DMS 273 (cell line): ENCODE results near the gene PAQR4.
A peak's percentile ranks its signal among the peaks of the same experiment; 100 is the strongest.
"Not testable (repeated sequence)": the region's sequence is repeated elsewhere in the genome, so short reads cannot be mapped to it uniquely, and the experiment has no call there.

Experiments used
- DNase-seq: peaks from one replicate; lab custom pipeline; 2025; ENCODE audit not compliant: unreplicated experiment; lab: John Stamatoyannopoulos, UW

PAQR4 gene

GRCh38 chr16:2942045-2942444, 27.1 kb upstream of the PAQR4 start:
- DNase-seq = no peak

GRCh38 chr16:2943716-2944115, 25.4 kb upstream of the PAQR4 start:
- not testable (repeated sequence) for DNase-seq

GRCh38 chr16:2946649-2947048, 22.5 kb upstream of the PAQR4 start:
- DNase-seq = no peak

GRCh38 chr16:2948807-2949704, 20.1 kb upstream of the PAQR4 start:
- no peak for DNase-seq

- DNase-seq = no peak
Observed at GRCh38 chr16:2949705-2950352, 19.3 kb upstream of the PAQR4 start.

GRCh38 chr16:2950353-2950724, 18.8 kb upstream of the PAQR4 start:
- DNase-seq = no peak

- no peak for DNase-seq
Observed at GRCh38 chr16:2950773-2951172, 18.4 kb upstream of the PAQR4 start.

- DNase-seq = no peak
Observed at GRCh38 chr16:2952679-2953078, 16.5 kb upstream of the PAQR4 start.

- peak; percentile 76 for DNase-seq
Observed at GRCh38 chr16:2953706-2954627, 15.2 kb upstream of the PAQR4 start.

- DNase-seq = no peak
Observed at GRCh38 chr16:2954656-2955381, 14.3 kb upstream of the PAQR4 start.

- DNase-seq = no peak
Observed at GRCh38 chr16:2955438-2955778, 13.7 kb upstream of the PAQR4 start.

GRCh38 chr16:2955779-2956578, 13.2 kb upstream of the PAQR4 start:
- no peak for DNase-seq

- no peak for DNase-seq
Observed at GRCh38 chr16:2956579-2956956, 12.6 kb upstream of the PAQR4 start.

GRCh38 chr16:2959206-2959605, 9.9 kb upstream of the PAQR4 start:
- DNase-seq = no peak

GRCh38 chr16:2960183-2961010, 8.8 kb upstream of the PAQR4 start:
- DNase-seq = no peak

- DNase-seq = peak; percentile 60
Observed at GRCh38 chr16:2962334-2963073, 6.6 kb upstream of the PAQR4 start.

GRCh38 chr16:2963074-2963722, 6.0 kb upstream of the PAQR4 start:
- no peak for DNase-seq
